ENCODE measurements around the gene IP6K2. TPM values are rescaled to one million over a fixed set of nuclear protein-coding genes. Genes with fewer than 3 reads are reported as not detected.
A peak's percentile ranks its signal among the peaks of the same experiment; 100 is the strongest.

The IP6K2 gene
- total RNA-seq, 2 experiments from 2014 or later, result 52.7 to 57.8 TPM

DNA sequence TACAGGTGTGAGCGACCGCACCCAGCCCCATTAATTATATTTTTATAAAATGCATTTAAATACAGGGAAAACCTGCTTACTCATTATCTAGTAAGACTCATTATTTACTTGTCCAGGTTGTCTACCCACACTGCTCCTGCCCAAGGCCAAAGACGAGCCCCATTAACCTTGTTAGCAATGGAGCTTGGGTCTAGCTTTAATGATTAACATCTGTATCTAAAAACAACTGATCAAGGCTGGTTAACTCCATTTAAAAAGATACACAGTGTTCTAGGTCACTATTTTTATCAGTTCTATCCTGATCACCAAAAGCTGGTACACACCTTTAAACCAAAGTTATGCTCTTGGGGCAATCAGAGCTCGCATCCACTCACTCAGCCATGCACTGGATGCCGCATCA lies 20.9 kb downstream of the IP6K2 start:
- no peak for DNase-seq
- peaks cover 48% of the 10 kb centered on the region for H3K36me3 Mint-ChIP-seq (ENCODE audit: low read depth)
- H3K27me3 Mint-ChIP-seq, result no peaks in the 10 kb centered on the region
- ChIA-PET CTCF (interaction anchor here (1.1 to 2.1 kb wide), 2 partner anchors 10 to 44 kb away, joined by 3 to 10 read pairs; partner anchors contain the start of gene NCKIPSD), POLR2A (no interaction called here)
- H3K9me3 Mint-ChIP-seq, result no peaks in the 10 kb centered on the region
- no peak overlapping the region for H3K4me3 Mint-ChIP-seq
- H3K4me1 Mint-ChIP-seq, result peaks cover 3% of the 10 kb centered on the region
- no peak overlapping the region for H3K27ac Mint-ChIP-seq

DNA sequence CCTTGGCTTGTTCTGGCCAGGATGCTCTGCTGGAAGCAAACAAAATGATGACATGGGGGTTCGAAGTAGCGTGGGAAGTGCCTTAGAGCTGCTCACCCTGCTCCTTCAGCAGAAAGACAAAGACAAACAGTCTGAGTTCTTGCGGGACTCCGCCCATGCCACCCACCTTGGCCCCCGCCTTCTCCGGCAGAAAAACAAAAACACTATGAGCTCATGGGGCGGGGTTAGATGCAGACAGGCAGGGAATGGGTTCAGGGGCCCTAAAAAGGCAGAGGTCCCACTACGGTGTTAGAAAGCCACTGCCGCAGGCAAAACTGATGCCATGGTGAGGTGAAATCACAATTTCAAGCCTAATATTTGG lies 21.6 kb downstream of the IP6K2 start:
- POLR2A ChIA-PET, result no interaction called here
- Mint-ChIP-seq H3K9me3 (no peaks in the 10 kb centered on the region), H3K27ac (no peak overlapping the region), H3K4me1 (peaks cover 3% of the 10 kb centered on the region), H3K4me3 (no peak overlapping the region), H3K27me3 (no peaks in the 10 kb centered on the region), H3K36me3 (ENCODE audit: low read depth) (peaks cover 52% of the 10 kb centered on the region)
- CTCF ChIA-PET, result interaction anchor here (0.5 to 2.1 kb wide), 3 partner anchors 9 to 752 kb away, joined by 3 to 10 read pairs (median 4); partner anchors contain the start of gene NCKIPSD
- no peak for DNase-seq

DNA sequence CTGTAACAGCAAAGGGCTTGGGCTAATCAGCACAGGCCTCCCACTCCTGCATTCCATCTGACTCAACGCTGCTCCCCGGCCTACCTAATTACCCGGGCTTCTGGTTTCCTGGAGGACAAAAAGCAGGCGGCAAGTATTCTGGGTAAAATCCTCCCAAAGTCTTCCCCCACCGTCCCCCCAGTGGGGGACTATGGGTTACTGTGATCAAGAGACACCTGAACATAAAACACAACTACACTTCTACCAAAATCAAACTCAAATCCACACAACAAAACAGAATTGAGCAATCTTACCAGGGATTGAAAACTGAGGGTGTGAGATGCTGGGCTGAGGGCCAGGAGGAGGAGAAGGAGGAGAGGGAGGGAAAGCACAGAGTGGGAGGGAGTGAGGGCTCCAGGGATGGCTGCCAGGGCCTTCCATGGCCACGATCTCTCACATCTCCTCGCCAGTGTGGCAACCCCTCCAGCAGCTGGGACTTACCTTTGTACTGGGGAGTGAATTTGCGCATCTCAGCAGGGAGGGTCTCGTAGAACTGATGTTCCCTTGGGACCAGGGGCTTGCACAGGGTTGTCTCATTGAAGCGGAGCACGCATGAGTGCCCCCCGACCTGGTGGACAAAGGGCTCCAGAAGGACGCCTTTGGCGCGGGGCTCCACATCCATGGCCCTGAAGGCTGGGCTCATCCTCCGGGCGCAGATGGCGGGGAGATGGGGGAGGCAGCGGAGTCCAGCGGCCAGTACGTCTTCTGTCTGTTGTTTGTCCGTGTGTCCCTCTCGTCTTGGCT lies 22.2 kb downstream of the IP6K2 start:
- H3K27ac Mint-ChIP-seq, result no peak overlapping the region
- H3K27me3 Mint-ChIP-seq, result no peaks in the 10 kb centered on the region
- DNase-seq, result no peak
- H3K4me3 Mint-ChIP-seq, result no peak overlapping the region
- ChIA-PET CTCF (interaction anchor here (0.5 to 2.1 kb wide), 2 partner anchors 8 to 753 kb away, joined by 4 to 10 read pairs; partner anchors contain the start of gene NCKIPSD), POLR2A (no interaction called here)
- peaks cover 52% of the 10 kb centered on the region for H3K36me3 Mint-ChIP-seq (ENCODE audit: low read depth)
- H3K4me1 Mint-ChIP-seq, result peaks cover 3% of the 10 kb centered on the region
- H3K9me3 Mint-ChIP-seq, result no peaks in the 10 kb centered on the region

GRCh38 chr3:48693826-48694225 lies 23.2 kb downstream of the IP6K2 start:
- peaks cover 3% of the 10 kb centered on the region for H3K4me1 Mint-ChIP-seq
- CTCF ChIA-PET, result no interaction called here
- no peaks in the 10 kb centered on the region for H3K9me3 Mint-ChIP-seq
- H3K27ac Mint-ChIP-seq, result no peak overlapping the region
- no peak for DNase-seq
- POLR2A ChIA-PET, result no interaction called here
- peaks cover 51% of the 10 kb centered on the region for H3K36me3 Mint-ChIP-seq (ENCODE audit: low read depth)
- H3K27me3 Mint-ChIP-seq, result no peaks in the 10 kb centered on the region
- H3K4me3 Mint-ChIP-seq, result no peak overlapping the region

GRCh38 chr3:48692551-48692950 lies 24.5 kb downstream of the IP6K2 start:
- Mint-ChIP-seq H3K4me3 (no peak overlapping the region), H3K36me3 (ENCODE audit: low read depth) (peaks cover 60% of the 10 kb centered on the region), H3K27me3 (no peaks in the 10 kb centered on the region), H3K4me1 (peaks cover 3% of the 10 kb centered on the region), H3K9me3 (no peaks in the 10 kb centered on the region), H3K27ac (no peak overlapping the region)
- CTCF ChIA-PET, result no interaction called here
- POLR2A ChIA-PET, result interaction anchor here (0.9 kb wide), 1 partner anchor 20 kb away, joined by 3 read pairs; no protein-coding TSS in a partner anchor
- no peak for DNase-seq

DNA sequence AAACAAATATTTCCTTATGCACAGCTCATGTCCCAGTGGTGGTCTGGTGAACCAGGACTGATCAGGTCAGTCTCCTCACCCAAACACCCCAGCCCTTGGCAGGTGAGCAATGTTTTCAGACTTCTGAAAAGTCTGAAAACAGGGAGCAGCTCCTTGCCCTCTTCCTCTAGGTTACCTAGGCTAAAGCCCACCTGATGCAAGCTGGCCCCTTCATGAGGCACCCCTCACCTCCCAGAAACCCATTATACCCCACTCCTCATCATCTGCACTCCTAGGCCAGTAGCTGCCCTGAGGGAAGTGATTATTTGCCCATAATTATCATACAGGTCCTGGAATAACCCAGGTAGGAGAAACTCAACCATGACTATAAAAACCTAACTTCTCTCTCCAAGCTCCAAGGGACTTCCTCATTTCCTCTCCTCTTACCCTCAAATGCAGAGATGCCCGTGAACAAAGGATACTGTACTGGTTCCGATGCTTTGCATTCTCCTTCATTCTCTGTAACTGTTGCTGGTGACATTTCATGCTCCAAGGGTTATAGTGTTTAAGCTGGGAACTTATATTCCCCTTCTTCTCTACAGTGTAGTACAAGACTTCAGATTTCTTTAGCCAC lies 26.1 kb downstream of the IP6K2 start:
- no peak for DNase-seq
- no peak overlapping the region for H3K27ac Mint-ChIP-seq
- no peaks in the 10 kb centered on the region for H3K27me3 Mint-ChIP-seq
- H3K4me1 Mint-ChIP-seq, result peaks cover 7% of the 10 kb centered on the region
- POLR2A ChIA-PET, result interaction anchor here (1.1 kb wide), 1 partner anchor 26 kb away, joined by 3 read pairs; the partner anchor contains the start of gene IP6K2
- H3K9me3 Mint-ChIP-seq, result no peaks in the 10 kb centered on the region
- peaks cover 57% of the 10 kb centered on the region for H3K36me3 Mint-ChIP-seq (ENCODE audit: low read depth)
- H3K4me3 Mint-ChIP-seq, result no peak overlapping the region
- CTCF ChIA-PET, result interaction anchor here (0.8 to 1.7 kb wide), 2 partner anchors 49 to 134 kb away, joined by 3 to 4 read pairs; no protein-coding TSS in a partner anchor

DNA sequence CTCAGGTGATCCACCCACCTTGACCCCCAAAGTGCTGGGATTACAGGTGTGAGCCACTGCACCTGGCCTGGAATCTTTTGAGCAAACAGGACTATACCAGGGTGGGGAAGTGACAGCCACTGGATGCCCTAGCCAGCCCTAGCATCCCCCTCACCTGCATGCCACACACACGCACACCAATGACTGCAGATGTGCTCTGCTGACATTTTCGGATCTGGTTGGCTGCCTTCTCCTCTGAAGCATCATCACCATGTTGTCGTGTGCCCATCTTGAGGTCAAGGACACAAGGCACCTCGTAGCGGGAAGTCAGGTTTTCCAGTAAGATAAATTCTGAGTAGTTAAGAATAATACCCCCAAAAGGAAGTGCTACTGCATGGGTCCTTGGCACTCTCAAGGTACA lies 27.6 kb downstream of the IP6K2 start:
- Mint-ChIP-seq H3K36me3 (ENCODE audit: low read depth) (peaks cover 53% of the 10 kb centered on the region), H3K4me1 (peaks cover 16% of the 10 kb centered on the region), H3K27ac (no peak overlapping the region), H3K27me3 (no peaks in the 10 kb centered on the region), H3K9me3 (no peaks in the 10 kb centered on the region), H3K4me3 (no peak overlapping the region)
- CTCF ChIA-PET, result no interaction called here
- DNase-seq, result no peak
- POLR2A ChIA-PET, result no interaction called here

- peaks cover 50% of the 10 kb centered on the region for H3K36me3 Mint-ChIP-seq (ENCODE audit: low read depth)
- ChIA-PET CTCF (no interaction called here), POLR2A (interaction anchor here (1.2 kb wide), 1 partner anchor 230 kb away, joined by 4 read pairs; the partner anchor contains the start of gene ARIH2)
- peaks cover 22% of the 10 kb centered on the region for H3K4me1 Mint-ChIP-seq
- H3K4me3 Mint-ChIP-seq, result no peak overlapping the region
- H3K27me3 Mint-ChIP-seq, result no peaks in the 10 kb centered on the region
- H3K27ac Mint-ChIP-seq, result no peak overlapping the region
- DNase-seq, result no peak
- H3K9me3 Mint-ChIP-seq, result no peaks in the 10 kb centered on the region
Measured at GRCh38 chr3:48688737-48689075, 28.3 kb downstream of the IP6K2 start.

GRCh38 chr3:48688032-48688736 lies 28.8 kb downstream of the IP6K2 start:
- Mint-ChIP-seq H3K27me3 (no peaks in the 10 kb centered on the region), H3K27ac (no peak overlapping the region), H3K4me1 (peaks cover 27% of the 10 kb centered on the region), H3K4me3 (no peak overlapping the region), H3K9me3 (no peaks in the 10 kb centered on the region), H3K36me3 (ENCODE audit: low read depth) (peaks cover 45% of the 10 kb centered on the region)
- no peak for DNase-seq
- POLR2A ChIA-PET, result interaction anchor here (1.1 to 1.2 kb wide), 2 partner anchors 9 to 230 kb away, joined by 3 to 4 read pairs; partner anchors contain the start of gene ARIH2
- CTCF ChIA-PET, result interaction anchor here (0.8 kb wide), 1 partner anchor 288 kb away, joined by 5 read pairs; no protein-coding TSS in a partner anchor

DNA sequence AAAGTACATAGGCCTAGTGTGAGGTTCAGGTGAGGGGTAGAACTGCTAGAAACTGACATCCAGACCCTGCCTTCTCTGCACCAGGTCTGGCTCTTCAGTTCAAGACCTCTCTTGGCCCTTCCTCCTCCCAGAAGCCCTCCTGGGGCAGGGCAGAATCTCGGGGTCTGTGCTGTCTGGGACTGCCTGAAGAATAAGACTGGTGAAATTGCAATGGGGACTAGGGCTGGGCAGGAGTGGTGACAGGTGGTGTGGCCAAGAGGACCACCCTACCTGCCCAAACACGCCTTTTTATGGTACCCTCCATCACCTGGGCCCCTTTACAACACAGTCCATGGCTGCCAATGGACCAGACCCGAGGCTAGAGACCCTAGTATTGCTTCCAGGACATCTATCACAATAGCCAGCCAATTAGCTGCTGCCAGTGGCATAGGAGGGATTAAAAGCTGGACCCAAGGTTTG lies 29.8 kb downstream of the IP6K2 start:
- ChIA-PET CTCF (interaction anchor here (0.8 to 2.0 kb wide), 4 partner anchors 9 to 287 kb away, joined by 3 to 10 read pairs (median 7); no protein-coding TSS in a partner anchor), POLR2A (interaction anchor here (1.1 kb wide), 1 partner anchor 10 kb away, joined by 3 read pairs; no protein-coding TSS in a partner anchor)
- peaks cover 43% of the 10 kb centered on the region for H3K36me3 Mint-ChIP-seq (ENCODE audit: low read depth)

DNA sequence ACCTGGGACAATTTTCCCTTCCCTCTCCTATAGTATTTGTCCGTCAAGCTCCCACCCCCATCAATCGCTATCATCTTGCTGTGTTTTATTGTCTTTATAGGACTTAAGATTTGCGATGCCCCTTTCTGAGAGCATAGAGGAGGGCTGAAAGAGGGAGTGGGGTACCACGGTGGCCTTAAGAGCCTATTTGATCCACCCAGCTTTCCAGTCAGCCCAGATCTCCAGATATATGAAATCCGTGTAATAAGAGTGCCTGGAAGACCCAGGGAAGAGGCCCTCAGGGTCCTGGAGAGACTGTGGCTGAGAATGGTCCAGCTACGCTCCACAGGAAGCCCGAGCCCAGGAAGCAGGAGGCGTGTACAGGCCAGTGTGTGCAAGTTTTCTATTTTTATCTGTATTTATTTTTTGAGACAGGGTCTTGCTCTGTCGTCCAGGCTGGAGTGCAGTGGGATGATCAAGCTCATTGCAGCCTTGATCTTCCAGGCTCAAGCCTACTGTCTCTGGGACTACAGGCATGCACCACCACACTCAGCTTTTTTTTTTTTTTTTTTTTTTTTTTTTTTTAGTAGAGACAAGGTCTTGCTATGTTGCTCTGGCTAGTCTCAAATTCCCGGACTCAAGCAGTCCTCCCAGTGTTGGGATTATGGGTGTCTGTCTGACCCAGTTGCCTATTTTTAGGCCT lies 30.3 kb downstream of the IP6K2 start:
- H3K9me3 Mint-ChIP-seq, result no peaks in the 10 kb centered on the region
- peak overlapping the region; percentile 73 for H3K27ac Mint-ChIP-seq
- peaks cover 46% of the 10 kb centered on the region for H3K36me3 Mint-ChIP-seq (ENCODE audit: low read depth)
- H3K4me3 Mint-ChIP-seq, result peak overlapping the region; percentile 90
- ChIA-PET CTCF (interaction anchor here (0.9 to 2.0 kb wide), 17 partner anchors 9 to 446 kb away, joined by 3 to 13 read pairs (median 4); partner anchors contain the start of genes CELSR3, IP6K2, SLC25A20 and SLC26A6), POLR2A (interaction anchor here (1.4 kb wide), 1 partner anchor 29 kb away, joined by 6 read pairs; no protein-coding TSS in a partner anchor)
- no peak for DNase-seq
- peaks cover 27% of the 10 kb centered on the region for H3K4me1 Mint-ChIP-seq
- no peaks in the 10 kb centered on the region for H3K27me3 Mint-ChIP-seq

More for the DNA sequence above, 29.8 kb downstream of the IP6K2 start:
- Mint-ChIP-seq H3K27ac (no peak overlapping the region), H3K9me3 (no peaks in the 10 kb centered on the region), H3K27me3 (no peaks in the 10 kb centered on the region), H3K4me1 (peaks cover 27% of the 10 kb centered on the region), H3K4me3 (no peak overlapping the region)
- no peak for DNase-seq

All from activated CD4-positive, alpha-beta memory T cell treated with anti-CD3 and anti-CD28 coated beads, Interleukin-2, amount 10 ng/mL, durations not matched to agents 7 days and 5 days (primary cell).